SK-N-SH (cell line): Measurements from ENCODE around the gene COL28A1.

Experiments used
- FOXM1 ChIP-seq: IDR thresholded peaks from 2 replicates; pipeline ENCODE4 v1.4.0; 2012; ENCODE audit warnings: low read depth, mild to moderate bottlenecking
- TF ChIP-seq, protein P1 (sequence below): fragments of 200-600 bp; sonication (generic); IDR thresholded peaks from 2 replicates; pipeline ENCODE4 v1.6.1; 2017; ENCODE audit warnings: antibody characterized with exemption, mild to moderate bottlenecking, moderate library complexity

DNA sequence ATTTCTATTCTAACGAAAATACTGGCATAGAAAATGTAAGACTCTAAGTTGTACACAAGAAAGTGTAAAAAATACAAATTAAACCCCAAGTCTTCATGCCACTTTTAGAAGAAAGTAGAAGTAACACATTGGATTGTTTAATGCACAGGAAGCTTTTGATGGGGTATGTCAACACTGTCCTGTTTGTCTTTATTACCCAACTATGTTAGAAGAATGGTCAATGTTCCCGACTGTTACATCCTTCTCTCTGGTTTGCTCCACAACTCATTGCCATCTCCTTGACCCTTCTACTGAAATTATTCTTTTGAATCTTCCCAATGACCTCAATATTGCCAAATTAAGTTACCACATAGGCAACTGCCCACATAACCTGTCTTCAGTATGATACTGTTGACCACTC is 35.8 kb downstream of the COL28A1 start:
- TF ChIP-seq, protein P1, sequence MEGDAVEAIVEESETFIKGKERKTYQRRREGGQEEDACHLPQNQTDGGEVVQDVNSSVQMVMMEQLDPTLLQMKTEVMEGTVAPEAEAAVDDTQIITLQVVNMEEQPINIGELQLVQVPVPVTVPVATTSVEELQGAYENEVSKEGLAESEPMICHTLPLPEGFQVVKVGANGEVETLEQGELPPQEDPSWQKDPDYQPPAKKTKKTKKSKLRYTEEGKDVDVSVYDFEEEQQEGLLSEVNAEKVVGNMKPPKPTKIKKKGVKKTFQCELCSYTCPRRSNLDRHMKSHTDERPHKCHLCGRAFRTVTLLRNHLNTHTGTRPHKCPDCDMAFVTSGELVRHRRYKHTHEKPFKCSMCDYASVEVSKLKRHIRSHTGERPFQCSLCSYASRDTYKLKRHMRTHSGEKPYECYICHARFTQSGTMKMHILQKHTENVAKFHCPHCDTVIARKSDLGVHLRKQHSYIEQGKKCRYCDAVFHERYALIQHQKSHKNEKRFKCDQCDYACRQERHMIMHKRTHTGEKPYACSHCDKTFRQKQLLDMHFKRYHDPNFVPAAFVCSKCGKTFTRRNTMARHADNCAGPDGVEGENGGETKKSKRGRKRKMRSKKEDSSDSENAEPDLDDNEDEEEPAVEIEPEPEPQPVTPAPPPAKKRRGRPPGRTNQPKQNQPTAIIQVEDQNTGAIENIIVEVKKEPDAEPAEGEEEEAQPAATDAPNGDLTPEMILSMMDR: no peak
- no peak for TF ChIP-seq FOXM1
